ENCODE results near the gene CLTA. TPM values are rescaled to one million over a fixed set of nuclear protein-coding genes. Genes with fewer than 3 reads are reported as not detected.

The CLTA gene, protein sequence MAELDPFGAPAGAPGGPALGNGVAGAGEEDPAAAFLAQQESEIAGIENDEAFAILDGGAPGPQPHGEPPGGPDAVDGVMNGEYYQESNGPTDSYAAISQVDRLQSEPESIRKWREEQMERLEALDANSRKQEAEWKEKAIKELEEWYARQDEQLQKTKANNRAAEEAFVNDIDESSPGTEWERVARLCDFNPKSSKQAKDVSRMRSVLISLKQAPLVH
- 222 and 260 TPM in 2 replicates for polyA plus RNA-seq (2012; rRNA removed)
- polyA plus RNA-seq (2012; cell fraction: cytosol; rRNA removed), result 329 and 395 TPM in 2 replicates
- polyA plus RNA-seq (2012; cell fraction: nucleus; rRNA removed), result 119 and 142 TPM in 2 replicates

- H3K9ac ChIP-seq, result peak within 1 kb of the TSS; percentile 95
- H3K9me3 ChIP-seq, result no peaks in the 10 kb centered on the region
- H3K27me3 ChIP-seq (ENCODE audit: insufficient read depth), result no peaks in the 10 kb centered on the region
- peak within 1 kb of the TSS; percentile 90 for H2AFZ ChIP-seq (ENCODE audit: low read depth)
- H3K4me1 ChIP-seq (ENCODE audit: control insufficient read depth in 1 of 2, insufficient read depth in 2 of 2, low read depth in 1 of 2, low read length in 1 of 2), result peaks cover 6 to 27% of the 10 kb centered on the region in 2 experiments
- CTCF ChIA-PET, result interaction anchor here (0.6 to 3.6 kb wide), 19 partner anchors 11 to 258 kb away, joined by 3 to 15 read pairs (median 5); partner anchors contain the start of genes CCIN and GLIPR2
- under 1% methylated on average over 30 of the region's 68 CpGs for WGBS (ENCODE audit: low lambda C conversion rate)
- H3F3A ChIP-seq (replicated peaks; ENCODE audit: insufficient read depth), result no peaks in the 10 kb centered on the region
- peaks cover 54% of the 10 kb centered on the region for H3K79me2 ChIP-seq (ENCODE audit: insufficient read depth)
- peak; percentile 98 for DNase-seq
- peak within 1 kb of the TSS; percentile 84 to 94 for H3K4me3 ChIP-seq (ENCODE audit: low read depth in 2 of 2, low read length in 1 of 2)
- H3K9me2 ChIP-seq, result no peaks in the 10 kb centered on the region
- peak within 1 kb of the TSS; percentile 83 to 87 for H3K27ac ChIP-seq (ENCODE audit: low read depth in 2 of 2, low read length in 1 of 2)
- POLR2A ChIA-PET, result interaction anchor here (0.6 to 1.7 kb wide), 13 partner anchors 11 to 210 kb away, joined by 3 to 7 read pairs (median 3); partner anchors contain the start of genes CCIN and RNF38
- H3K36me3 ChIP-seq (replicated peaks in 1 of 2; ENCODE audit: control insufficient read depth in 1 of 2, insufficient read depth in 2 of 2, low read length in 1 of 2), result peaks cover 3 to 8% of the 10 kb centered on the region in 2 experiments
- H4K20me1 ChIP-seq (ENCODE audit: insufficient read depth), result peaks cover 43% of the 10 kb centered on the region
- peak within 1 kb of the TSS; percentile 83 for H3K4me2 ChIP-seq
- TF ChIP-seq NRF1 (IDR thresholded peaks at IDR 0.05; ENCODE audit: low read depth, low read length) (peak; percentile 68), EZH2phosphoT487 (IDR thresholded peaks at IDR 0.05; ENCODE audit: borderline replicate concordance, low read depth) (no peak), FOSL2 (IDR thresholded peaks at IDR 0.05; ENCODE audit: borderline replicate concordance, low read depth) (no peak), NFIC (IDR thresholded peaks at IDR 0.05; ENCODE audit: borderline replicate concordance) (no peak), CHD2 (IDR thresholded peaks at IDR 0.05; ENCODE audit: low read length, partially characterized antibody) (peak; percentile 69), RCOR1 (IDR thresholded peaks at IDR 0.05; ENCODE audit: low read length) (0 out of 2 replicates have a peak, but pooled peaks have one; percentile 30), RFX5 (IDR thresholded peaks at IDR 0.05; ENCODE audit: low read length) (peak; percentile 61), SMC3 (IDR thresholded peaks at IDR 0.05; ENCODE audit: low read depth, low read length) (no peak), TAF1 (IDR thresholded peaks at IDR 0.05; ENCODE audit: borderline replicate concordance, low read depth, low read length) (peak; percentile 87), USF1 (IDR thresholded peaks at IDR 0.05; ENCODE audit: borderline replicate concordance, low read depth) (peak; percentile 84), MEF2A (IDR thresholded peaks at IDR 0.05; ENCODE audit: borderline replicate concordance, low read depth) (no peak), MXI1 (IDR thresholded peaks at IDR 0.05; ENCODE audit: low read depth, low read length) (peak; percentile 93), RAD21 (IDR thresholded peaks at IDR 0.05; ENCODE audit: low read length) (peak; percentile 28), IRF3 (IDR thresholded peaks at IDR 0.05; ENCODE audit: low read depth, low read length) (no peak), YY1 (IDR thresholded peaks at IDR 0.05; ENCODE audit: low read depth) (0 out of 2 replicates have a peak, but pooled peaks have one; percentile 26), TCF12 (IDR thresholded peaks at IDR 0.05) (no peak), USF2 (IDR thresholded peaks at IDR 0.05; ENCODE audit: borderline replicate concordance, low read depth, low read length) (no peak), EP300 (IDR thresholded peaks at IDR 0.05; ENCODE audit: borderline replicate concordance in 1 of 2, low read depth in 1 of 2, low read length in 1 of 2) (peak in 1 of 2 experiments; percentile 42; a peak in 2 of 4 replicates), ELF1 (IDR thresholded peaks at IDR 0.05) (peak; percentile 92), GABPA (IDR thresholded peaks at IDR 0.05; ENCODE audit: low read depth) (peak; percentile 86)
- TF ChIP-seq, protein P1, sequence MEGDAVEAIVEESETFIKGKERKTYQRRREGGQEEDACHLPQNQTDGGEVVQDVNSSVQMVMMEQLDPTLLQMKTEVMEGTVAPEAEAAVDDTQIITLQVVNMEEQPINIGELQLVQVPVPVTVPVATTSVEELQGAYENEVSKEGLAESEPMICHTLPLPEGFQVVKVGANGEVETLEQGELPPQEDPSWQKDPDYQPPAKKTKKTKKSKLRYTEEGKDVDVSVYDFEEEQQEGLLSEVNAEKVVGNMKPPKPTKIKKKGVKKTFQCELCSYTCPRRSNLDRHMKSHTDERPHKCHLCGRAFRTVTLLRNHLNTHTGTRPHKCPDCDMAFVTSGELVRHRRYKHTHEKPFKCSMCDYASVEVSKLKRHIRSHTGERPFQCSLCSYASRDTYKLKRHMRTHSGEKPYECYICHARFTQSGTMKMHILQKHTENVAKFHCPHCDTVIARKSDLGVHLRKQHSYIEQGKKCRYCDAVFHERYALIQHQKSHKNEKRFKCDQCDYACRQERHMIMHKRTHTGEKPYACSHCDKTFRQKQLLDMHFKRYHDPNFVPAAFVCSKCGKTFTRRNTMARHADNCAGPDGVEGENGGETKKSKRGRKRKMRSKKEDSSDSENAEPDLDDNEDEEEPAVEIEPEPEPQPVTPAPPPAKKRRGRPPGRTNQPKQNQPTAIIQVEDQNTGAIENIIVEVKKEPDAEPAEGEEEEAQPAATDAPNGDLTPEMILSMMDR (IDR thresholded peaks at IDR 0.05), result peak; percentile 77
- TF ChIP-seq, protein P2, sequence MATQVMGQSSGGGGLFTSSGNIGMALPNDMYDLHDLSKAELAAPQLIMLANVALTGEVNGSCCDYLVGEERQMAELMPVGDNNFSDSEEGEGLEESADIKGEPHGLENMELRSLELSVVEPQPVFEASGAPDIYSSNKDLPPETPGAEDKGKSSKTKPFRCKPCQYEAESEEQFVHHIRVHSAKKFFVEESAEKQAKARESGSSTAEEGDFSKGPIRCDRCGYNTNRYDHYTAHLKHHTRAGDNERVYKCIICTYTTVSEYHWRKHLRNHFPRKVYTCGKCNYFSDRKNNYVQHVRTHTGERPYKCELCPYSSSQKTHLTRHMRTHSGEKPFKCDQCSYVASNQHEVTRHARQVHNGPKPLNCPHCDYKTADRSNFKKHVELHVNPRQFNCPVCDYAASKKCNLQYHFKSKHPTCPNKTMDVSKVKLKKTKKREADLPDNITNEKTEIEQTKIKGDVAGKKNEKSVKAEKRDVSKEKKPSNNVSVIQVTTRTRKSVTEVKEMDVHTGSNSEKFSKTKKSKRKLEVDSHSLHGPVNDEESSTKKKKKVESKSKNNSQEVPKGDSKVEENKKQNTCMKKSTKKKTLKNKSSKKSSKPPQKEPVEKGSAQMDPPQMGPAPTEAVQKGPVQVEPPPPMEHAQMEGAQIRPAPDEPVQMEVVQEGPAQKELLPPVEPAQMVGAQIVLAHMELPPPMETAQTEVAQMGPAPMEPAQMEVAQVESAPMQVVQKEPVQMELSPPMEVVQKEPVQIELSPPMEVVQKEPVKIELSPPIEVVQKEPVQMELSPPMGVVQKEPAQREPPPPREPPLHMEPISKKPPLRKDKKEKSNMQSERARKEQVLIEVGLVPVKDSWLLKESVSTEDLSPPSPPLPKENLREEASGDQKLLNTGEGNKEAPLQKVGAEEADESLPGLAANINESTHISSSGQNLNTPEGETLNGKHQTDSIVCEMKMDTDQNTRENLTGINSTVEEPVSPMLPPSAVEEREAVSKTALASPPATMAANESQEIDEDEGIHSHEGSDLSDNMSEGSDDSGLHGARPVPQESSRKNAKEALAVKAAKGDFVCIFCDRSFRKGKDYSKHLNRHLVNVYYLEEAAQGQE (IDR thresholded peaks at IDR 0.05; ENCODE audit: low read depth, low read length), result peak; percentile 52
Observed at GRCh38 chr9:36190388-36191289, at the start of gene CLTA. Gene CLTA, plus strand, starts transcription at chr9:36190921. Its CDS starts 136 bp downstream, at chr9:36191057.

All from SK-N-SH (cell line).